ENCODE data around the gene PRKN. TPM values are rescaled to one million over a fixed set of nuclear protein-coding genes. Genes with fewer than 3 reads are reported as not detected.

Gene PRKN
- total RNA-seq, 1 donor from 2014 or later, result 1.3 TPM

DNA sequence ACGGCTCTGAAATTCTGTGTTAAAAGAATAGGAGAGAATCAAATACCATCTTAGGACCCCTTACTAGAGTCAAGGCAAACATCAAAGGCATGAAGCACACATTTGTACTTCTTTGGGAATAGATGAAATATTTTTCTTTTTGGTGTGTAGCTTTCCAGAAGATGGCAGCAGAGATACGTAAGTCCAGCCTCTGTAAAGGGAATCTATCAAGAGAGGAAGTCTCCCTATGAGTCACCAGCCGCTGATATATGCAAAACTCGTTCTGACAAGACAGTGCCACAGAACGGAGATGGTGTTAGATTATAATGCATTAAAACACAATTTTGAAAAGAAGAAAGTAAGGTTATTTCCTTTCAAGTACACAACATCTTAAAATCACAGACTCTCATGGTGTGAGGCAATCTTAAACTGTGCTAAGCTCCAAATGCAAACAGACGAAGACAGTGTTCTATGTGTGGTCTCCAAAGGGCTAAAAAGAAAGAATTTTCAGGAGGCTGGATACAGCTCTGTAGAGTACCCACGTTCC lies 1333.7 kb downstream of the PRKN start:
- H4K20me1 ChIP-seq (ENCODE audit: insufficient read depth, low read length), result no peaks in the 10 kb centered on the region
- H3K4me3 ChIP-seq (ENCODE audit: insufficient read depth, low read depth, low read length), result peak overlapping the region; percentile 32
- H3K9ac ChIP-seq (ENCODE audit: low read length), result peak overlapping the region; percentile 49
- no peaks in the 10 kb centered on the region for H3K9me3 ChIP-seq (ENCODE audit: insufficient read depth, low read depth, low read length)
- Mint-ChIP-seq H3K4me1 (ENCODE audit: low read depth, unreplicated experiment) (peaks cover 11% of the 10 kb centered on the region), H3K4me3 (ENCODE audit: unreplicated experiment) (no peak overlapping the region), H3K27ac (ENCODE audit: unreplicated experiment) (no peak overlapping the region), H3K36me3 (ENCODE audit: low read depth, unreplicated experiment) (peaks cover 2% of the 10 kb centered on the region), H3K9me3 (ENCODE audit: unreplicated experiment) (peaks cover 9% of the 10 kb centered on the region), H3K27me3 (ENCODE audit: low read depth, unreplicated experiment) (no peaks in the 10 kb centered on the region)
- H3K4me2 ChIP-seq (ENCODE audit: low read length), result peak overlapping the region; percentile 80
- H3K27me3 ChIP-seq (ENCODE audit: insufficient read depth, low read length), result no peaks in the 10 kb centered on the region
- H3K4me1 ChIP-seq (ENCODE audit: insufficient read depth, low read length), result peaks cover 6% of the 10 kb centered on the region
- H3K36me3 ChIP-seq (ENCODE audit: insufficient read depth, low read length), result no peaks in the 10 kb centered on the region
- H2AFZ ChIP-seq (ENCODE audit: low read depth, low read length), result peak overlapping the region; percentile 69
- no peak overlapping the region for H3K27ac ChIP-seq (ENCODE audit: low read depth, low read length)
- no peaks in the 10 kb centered on the region for H3K79me2 ChIP-seq (ENCODE audit: insufficient read depth, low read length)
- DNase-seq (ENCODE audit: low read depth), result peak; percentile 86
- TF ChIP-seq EZH2 (IDR thresholded peaks at IDR 0.05; ENCODE audit: insufficient read depth, low read length) (no peak), CTCF (IDR thresholded peaks at IDR 0.05; ENCODE audit: insufficient read depth, low read depth, low read length) (peak; percentile 77)
- peak; percentile 91 for FAIRE-seq

- Mint-ChIP-seq H3K4me3 (ENCODE audit: unreplicated experiment) (no peak overlapping the region), H3K27ac (ENCODE audit: unreplicated experiment) (no peak overlapping the region), H3K36me3 (ENCODE audit: low read depth, unreplicated experiment) (peaks cover 2% of the 10 kb centered on the region), H3K9me3 (ENCODE audit: unreplicated experiment) (peaks cover 6% of the 10 kb centered on the region), H3K27me3 (ENCODE audit: low read depth, unreplicated experiment) (no peaks in the 10 kb centered on the region), H3K4me1 (ENCODE audit: low read depth, unreplicated experiment) (peaks cover 11% of the 10 kb centered on the region)
- H3K4me1 ChIP-seq (ENCODE audit: insufficient read depth, low read length), result peaks cover 6% of the 10 kb centered on the region
- TF ChIP-seq EZH2 (IDR thresholded peaks at IDR 0.05; ENCODE audit: insufficient read depth, low read length) (no peak), CTCF (IDR thresholded peaks at IDR 0.05; ENCODE audit: insufficient read depth, low read depth, low read length) (no peak)
- H3K36me3 ChIP-seq (ENCODE audit: insufficient read depth, low read length), result no peaks in the 10 kb centered on the region
- DNase-seq (ENCODE audit: low read depth) (no peak), FAIRE-seq (no peak)
- H3K79me2 ChIP-seq (ENCODE audit: insufficient read depth, low read length), result no peaks in the 10 kb centered on the region
- no peak overlapping the region for H2AFZ ChIP-seq (ENCODE audit: low read depth, low read length)
- no peak overlapping the region for H3K27ac ChIP-seq (ENCODE audit: low read depth, low read length)
- H3K27me3 ChIP-seq (ENCODE audit: insufficient read depth, low read length), result no peaks in the 10 kb centered on the region
- H4K20me1 ChIP-seq (ENCODE audit: insufficient read depth, low read length), result no peaks in the 10 kb centered on the region
- no peaks in the 10 kb centered on the region for H3K9me3 ChIP-seq (ENCODE audit: insufficient read depth, low read depth, low read length)
- no peak overlapping the region for H3K9ac ChIP-seq (ENCODE audit: low read length)
- no peak overlapping the region for H3K4me2 ChIP-seq (ENCODE audit: low read length)
- H3K4me3 ChIP-seq (ENCODE audit: insufficient read depth, low read depth, low read length), result no peak overlapping the region
Observed at GRCh38 chr6:161393292-161393691, 1334.3 kb downstream of the PRKN start.

GRCh38 chr6:161389756-161390155 lies 1337.8 kb downstream of the PRKN start:
- peaks cover 2% of the 10 kb centered on the region for H3K36me3 Mint-ChIP-seq (ENCODE audit: low read depth, unreplicated experiment)
- no peak for FAIRE-seq
- H3K27me3 ChIP-seq (ENCODE audit: insufficient read depth, low read length), result no peaks in the 10 kb centered on the region

More at GRCh38 chr6:161389756-161390155, 1337.8 kb downstream of the PRKN start:
- no peaks in the 10 kb centered on the region for H3K27me3 Mint-ChIP-seq (ENCODE audit: low read depth, unreplicated experiment)
- Histone ChIP-seq H3K36me3 (ENCODE audit: insufficient read depth, low read length) (no peaks in the 10 kb centered on the region), H3K4me2 (ENCODE audit: low read length) (no peak overlapping the region), H3K27ac (ENCODE audit: low read depth, low read length) (no peak overlapping the region), H2AFZ (ENCODE audit: low read depth, low read length) (no peak overlapping the region), H4K20me1 (ENCODE audit: insufficient read depth, low read length) (no peaks in the 10 kb centered on the region), H3K4me1 (ENCODE audit: insufficient read depth, low read length) (peaks cover 6% of the 10 kb centered on the region), H3K4me3 (ENCODE audit: insufficient read depth, low read depth, low read length) (no peak overlapping the region), H3K9me3 (ENCODE audit: insufficient read depth, low read depth, low read length) (peaks cover 3% of the 10 kb centered on the region), H3K9ac (ENCODE audit: low read length) (no peak overlapping the region), H3K79me2 (ENCODE audit: insufficient read depth, low read length) (no peaks in the 10 kb centered on the region)
- H3K4me3 Mint-ChIP-seq (ENCODE audit: unreplicated experiment), result no peak overlapping the region
- peaks cover 6% of the 10 kb centered on the region for H3K9me3 Mint-ChIP-seq (ENCODE audit: unreplicated experiment)
- no peak for TF ChIP-seq CTCF (IDR thresholded peaks at IDR 0.05; ENCODE audit: insufficient read depth, low read depth, low read length)
- TF ChIP-seq EZH2 (IDR thresholded peaks at IDR 0.05; ENCODE audit: insufficient read depth, low read length), result no peak
- H3K27ac Mint-ChIP-seq (ENCODE audit: unreplicated experiment), result no peak overlapping the region
- DNase-seq (ENCODE audit: low read depth), result no peak
- H3K4me1 Mint-ChIP-seq (ENCODE audit: low read depth, unreplicated experiment), result peaks cover 3% of the 10 kb centered on the region
